Muscle layer of duodenum (tissue), 2 donors: ENCODE results near the gene SETD5.

Experiments
- H3K27ac ChIP-seq: one replicate; pipeline ENCODE4 v1.7.0; 2013; ENCODE audit warnings: mild to moderate bottlenecking, low read length
- H3K27me3 ChIP-seq: one replicate; pipeline ENCODE4 v1.7.0; 2013; ENCODE audit warnings: low read depth, mild to moderate bottlenecking, control low read depth, low read length
- H3K36me3 ChIP-seq, 2 donors: one replicate each; pipeline ENCODE4 v1.7.0; 2013; ENCODE audit warnings: low read length in 2 of 2, control low read depth in 1 of 2, mild to moderate bottlenecking in 1 of 2; ENCODE audit not compliant: insufficient read depth in 2 of 2, control insufficient read depth in 1 of 2
- H3K4me1 ChIP-seq, 2 donors: one replicate each; pipeline ENCODE4 v1.7.0; 2013; ENCODE audit warnings: low read length in 2 of 2, mild to moderate bottlenecking in 2 of 2, control low read depth in 1 of 2, moderate library complexity in 1 of 2; ENCODE audit not compliant: insufficient read depth in 2 of 2, control insufficient read depth in 1 of 2
- H3K4me3 ChIP-seq, 2 donors: one replicate each; pipeline ENCODE4 v1.7.0; 2013; ENCODE audit warnings: low read length in 2 of 2, low read depth in 1 of 2, mild to moderate bottlenecking in 1 of 2
- H3K9me3 ChIP-seq, 2 donors: one replicate each; pipeline ENCODE4 v1.7.0; 2013; ENCODE audit warnings: low read length in 2 of 2, control low read depth in 1 of 2, mild to moderate bottlenecking in 1 of 2; ENCODE audit not compliant: control insufficient read depth in 1 of 2
- donor health status: healthy.

The SETD5 gene

GRCh38 chr3:9501226-9501625 is 103.8 kb downstream of the SETD5 start:
- no peaks in the 10 kb centered on the region for H3K9me3 ChIP-seq
- no peak overlapping the region for H3K27ac ChIP-seq
- peaks cover 0 to 15% of the 10 kb centered on the region in 2 donors for H3K4me1 ChIP-seq
- H3K27me3 ChIP-seq = peaks cover 25% of the 10 kb centered on the region
- H3K36me3 ChIP-seq = no peaks in the 10 kb centered on the region
- no peak overlapping the region for H3K4me3 ChIP-seq

- peaks cover 25% of the 10 kb centered on the region for H3K27me3 ChIP-seq
- no peaks in the 10 kb centered on the region for H3K9me3 ChIP-seq
- H3K36me3 ChIP-seq = no peaks in the 10 kb centered on the region
- no peak overlapping the region for H3K4me3 ChIP-seq
- H3K4me1 ChIP-seq = peaks cover 0 to 15% of the 10 kb centered on the region in 2 donors
- H3K27ac ChIP-seq = no peak overlapping the region
These were observed 105.9 kb downstream of the SETD5 start for GRCh38 chr3:9503283-9503682.

GRCh38 chr3:9507586-9508578 is 110.5 kb downstream of the SETD5 start:
- Histone ChIP-seq H3K4me3 (no peak overlapping the region), H3K27me3 (peaks cover 10% of the 10 kb centered on the region), H3K36me3 (no peaks in the 10 kb centered on the region), H3K9me3 (no peaks in the 10 kb centered on the region), H3K27ac (no peak overlapping the region), H3K4me1 (no peaks in the 10 kb centered on the region)

- no peaks in the 10 kb centered on the region for H3K9me3 ChIP-seq
- no peaks in the 10 kb centered on the region for H3K4me1 ChIP-seq
- no peak overlapping the region for H3K4me3 ChIP-seq
- peaks cover 10% of the 10 kb centered on the region for H3K27me3 ChIP-seq
- no peak overlapping the region for H3K27ac ChIP-seq
- H3K36me3 ChIP-seq = no peaks in the 10 kb centered on the region
These were observed 111.4 kb downstream of the SETD5 start for GRCh38 chr3:9508781-9509180.

DNA sequence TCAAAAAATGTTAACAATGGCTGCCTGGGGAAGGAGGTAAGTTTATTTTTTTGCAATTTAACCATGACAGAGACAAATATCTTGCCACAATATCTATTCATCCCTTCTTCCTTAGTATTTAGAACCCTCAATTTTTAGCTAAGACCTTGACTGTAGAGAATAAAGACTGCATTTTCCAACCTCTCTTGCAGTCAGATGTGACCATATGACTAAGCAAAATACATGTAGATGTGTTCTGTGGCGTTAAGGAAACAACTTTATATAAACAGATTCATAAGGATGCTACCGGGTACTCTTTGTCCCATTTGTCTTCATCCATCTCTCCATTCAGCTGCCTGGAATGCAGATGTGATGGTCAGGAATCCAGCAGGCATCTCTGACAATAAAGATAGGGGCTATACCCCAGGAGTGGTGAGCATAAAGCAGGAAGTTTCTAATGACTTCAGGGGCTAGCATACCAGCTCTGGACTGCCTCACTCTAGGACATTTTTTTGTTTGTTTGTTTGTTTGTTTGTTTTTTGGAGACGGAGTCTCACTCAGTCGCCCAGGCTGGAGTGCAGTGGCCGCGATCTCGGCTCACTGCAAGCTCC is 115.1 kb downstream of the SETD5 start:
- H3K27me3 ChIP-seq = peaks cover 10% of the 10 kb centered on the region
- H3K9me3 ChIP-seq = no peaks in the 10 kb centered on the region
- no peak overlapping the region for H3K4me3 ChIP-seq
- H3K4me1 ChIP-seq = no peaks in the 10 kb centered on the region
- no peak overlapping the region for H3K27ac ChIP-seq
- H3K36me3 ChIP-seq = no peaks in the 10 kb centered on the region

DNA sequence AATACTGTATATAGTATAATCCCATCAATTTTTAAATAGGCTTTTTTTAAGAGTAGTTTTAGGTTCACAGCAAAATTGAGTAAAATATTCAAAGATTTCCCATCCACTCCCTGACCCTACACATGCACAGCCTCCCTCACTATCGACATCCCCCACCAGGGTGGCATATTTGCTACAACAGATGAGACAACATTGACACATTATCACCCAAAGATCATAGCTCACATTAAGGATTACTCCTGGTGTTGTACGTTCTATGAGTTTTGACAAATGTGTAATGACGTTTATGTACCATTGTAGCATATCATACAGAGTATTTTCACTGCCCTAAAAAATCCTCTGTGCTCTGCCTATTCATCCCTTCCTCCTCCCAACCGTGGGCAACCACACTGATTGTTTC is 116.9 kb downstream of the SETD5 start:
- no peak overlapping the region for H3K27ac ChIP-seq
- H3K4me3 ChIP-seq = no peak overlapping the region
- H3K4me1 ChIP-seq = no peaks in the 10 kb centered on the region
- peaks cover 9% of the 10 kb centered on the region for H3K27me3 ChIP-seq
- H3K36me3 ChIP-seq = no peaks in the 10 kb centered on the region
- no peaks in the 10 kb centered on the region for H3K9me3 ChIP-seq

- H3K4me3 ChIP-seq = no peak overlapping the region
- H3K27ac ChIP-seq = no peak overlapping the region
- peaks cover 3% of the 10 kb centered on the region for H3K27me3 ChIP-seq
- H3K36me3 ChIP-seq = no peaks in the 10 kb centered on the region
- no peaks in the 10 kb centered on the region for H3K9me3 ChIP-seq
- no peaks in the 10 kb centered on the region for H3K4me1 ChIP-seq
These were observed 117.5 kb downstream of the SETD5 start for GRCh38 chr3:9514956-9515355.

DNA sequence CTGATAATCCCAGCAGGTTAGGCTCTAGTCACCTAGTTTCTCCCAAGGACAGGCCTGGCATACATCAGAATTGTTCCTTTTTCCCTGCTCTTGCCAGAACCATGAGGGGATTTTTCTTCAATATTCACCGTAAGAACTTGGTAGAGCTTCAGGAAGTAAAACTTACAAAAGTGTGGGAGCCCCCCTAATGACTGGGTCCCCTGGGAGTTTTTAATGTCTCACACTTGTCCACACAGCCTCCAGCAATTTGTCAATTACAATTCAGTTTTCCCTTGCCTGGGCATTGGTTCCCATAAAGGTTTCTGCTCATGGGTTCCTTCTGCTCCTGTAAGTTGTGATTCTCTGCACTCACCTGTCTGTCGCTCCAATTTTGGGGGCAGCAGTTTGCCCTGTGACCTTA is 127.7 kb downstream of the SETD5 start:
- no peaks in the 10 kb centered on the region for H3K4me1 ChIP-seq
- no peaks in the 10 kb centered on the region for H3K27me3 ChIP-seq
- H3K4me3 ChIP-seq = no peak overlapping the region
- no peaks in the 10 kb centered on the region for H3K36me3 ChIP-seq
- H3K9me3 ChIP-seq = no peaks in the 10 kb centered on the region
- no peak overlapping the region for H3K27ac ChIP-seq
